Measurements from ENCODE around the gene GRAMD1A.

GRAMD1A gene

DNA sequence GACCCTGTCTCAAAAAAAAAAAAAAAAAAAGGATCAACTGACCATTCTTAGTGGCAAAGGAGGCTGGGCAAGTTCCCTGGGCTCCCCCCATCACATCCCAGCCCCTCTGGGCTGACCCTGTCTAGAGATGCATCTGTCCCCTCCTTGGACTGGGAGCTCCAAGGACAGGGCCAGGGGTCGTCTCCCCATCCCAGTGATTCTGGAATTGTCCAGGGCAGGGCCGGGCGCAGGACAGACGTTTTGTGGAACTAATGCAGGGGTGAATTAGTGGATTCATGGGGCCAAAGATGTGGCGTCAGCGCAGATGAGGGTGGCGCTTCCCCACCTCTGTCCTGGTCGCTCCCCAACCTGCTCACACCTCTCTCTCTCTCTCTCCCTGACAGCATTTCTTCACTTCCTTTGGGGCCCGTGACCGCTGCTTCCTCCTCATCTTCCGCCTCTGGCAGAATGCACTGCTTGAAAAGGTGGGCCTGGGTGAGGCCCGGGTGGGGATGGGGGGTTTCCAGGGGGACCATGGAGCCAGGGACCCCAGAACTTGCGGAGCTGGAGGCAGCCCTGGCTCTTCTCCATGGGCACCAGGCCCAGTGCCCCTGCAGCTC is 11.1 kb downstream of the GRAMD1A start:
- no peak for ATAC-seq

DNA sequence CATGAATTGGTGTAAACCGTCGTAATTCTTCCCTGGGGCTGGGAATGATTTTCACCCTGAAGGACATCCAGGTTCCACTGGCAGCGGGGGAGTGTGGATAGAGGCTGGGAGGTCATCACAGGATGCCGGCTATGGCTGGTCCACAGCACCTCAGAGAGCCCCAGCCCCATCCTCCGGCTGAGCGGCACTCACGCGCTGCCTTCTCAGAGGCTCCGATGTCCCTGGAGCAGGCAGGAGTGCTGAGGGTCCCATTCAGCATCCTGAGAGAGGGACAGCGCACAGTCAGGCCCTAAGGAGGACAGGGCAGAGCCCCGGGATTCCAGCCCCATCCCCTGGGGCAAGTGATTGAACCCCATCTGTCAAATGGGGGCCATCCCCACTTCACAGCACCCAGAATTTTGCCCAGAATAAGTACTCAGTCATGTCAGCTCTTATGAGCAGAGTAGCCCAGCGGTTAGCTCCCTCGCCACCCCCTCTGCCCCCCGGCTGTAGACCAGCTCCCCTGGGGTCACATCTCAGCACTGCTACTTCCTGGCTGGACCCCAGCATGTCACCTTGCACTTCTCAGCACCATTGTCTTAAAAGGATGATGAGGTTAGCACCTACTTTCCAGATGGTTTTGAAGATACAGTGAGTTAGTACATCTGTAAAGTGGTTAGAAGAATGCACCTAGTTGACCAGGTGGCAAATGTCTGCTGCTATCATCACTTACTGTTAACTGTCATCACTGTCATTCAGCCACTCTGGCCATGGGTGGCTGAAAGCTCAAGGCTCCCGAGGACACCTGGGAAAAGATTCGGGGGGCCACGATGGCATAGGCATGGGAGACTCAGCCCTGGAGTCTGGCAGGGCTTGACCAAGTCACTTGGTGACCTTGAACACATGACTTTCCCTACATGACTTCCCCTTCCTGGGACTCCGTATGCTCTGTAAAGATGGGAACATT is 11.9 kb downstream of the GRAMD1A start:
- no peak for ATAC-seq
- TF ChIP-seq TCF4 (CRISPR knock-in tag; IDR thresholded peaks at IDR 0.05; ENCODE audit: borderline replicate concordance), result no peak
- TF ChIP-seq ZFP3 (CRISPR knock-in tag; IDR thresholded peaks at IDR 0.05), result no peak
- TF ChIP-seq CSDC2 (CRISPR knock-in tag; IDR thresholded peaks at IDR 0.05), result no peak
- TF ChIP-seq RARB (CRISPR knock-in tag; IDR thresholded peaks at IDR 0.05), result no peak
- no peak for TF ChIP-seq ISL1 (CRISPR knock-in tag; IDR thresholded peaks at IDR 0.05)
- no peak for TF ChIP-seq PPARA (CRISPR knock-in tag; IDR thresholded peaks at IDR 0.05; ENCODE audit: borderline replicate concordance)
- no peak for TF ChIP-seq ZC3H10 (CRISPR knock-in tag; IDR thresholded peaks at IDR 0.05)

More for the DNA sequence above, 11.1 kb downstream of the GRAMD1A start:
- TF ChIP-seq, protein P1, sequence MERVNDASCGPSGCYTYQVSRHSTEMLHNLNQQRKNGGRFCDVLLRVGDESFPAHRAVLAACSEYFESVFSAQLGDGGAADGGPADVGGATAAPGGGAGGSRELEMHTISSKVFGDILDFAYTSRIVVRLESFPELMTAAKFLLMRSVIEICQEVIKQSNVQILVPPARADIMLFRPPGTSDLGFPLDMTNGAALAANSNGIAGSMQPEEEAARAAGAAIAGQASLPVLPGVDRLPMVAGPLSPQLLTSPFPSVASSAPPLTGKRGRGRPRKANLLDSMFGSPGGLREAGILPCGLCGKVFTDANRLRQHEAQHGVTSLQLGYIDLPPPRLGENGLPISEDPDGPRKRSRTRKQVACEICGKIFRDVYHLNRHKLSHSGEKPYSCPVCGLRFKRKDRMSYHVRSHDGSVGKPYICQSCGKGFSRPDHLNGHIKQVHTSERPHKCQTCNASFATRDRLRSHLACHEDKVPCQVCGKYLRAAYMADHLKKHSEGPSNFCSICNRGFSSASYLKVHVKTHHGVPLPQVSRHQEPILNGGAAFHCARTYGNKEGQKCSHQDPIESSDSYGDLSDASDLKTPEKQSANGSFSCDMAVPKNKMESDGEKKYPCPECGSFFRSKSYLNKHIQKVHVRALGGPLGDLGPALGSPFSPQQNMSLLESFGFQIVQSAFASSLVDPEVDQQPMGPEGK (CRISPR knock-in tag; IDR thresholded peaks at IDR 0.05; ENCODE audit: borderline replicate concordance), result no peak
- no peak for TF ChIP-seq ZNF8 (CRISPR knock-in tag; IDR thresholded peaks at IDR 0.05)
- TF ChIP-seq, protein P2, sequence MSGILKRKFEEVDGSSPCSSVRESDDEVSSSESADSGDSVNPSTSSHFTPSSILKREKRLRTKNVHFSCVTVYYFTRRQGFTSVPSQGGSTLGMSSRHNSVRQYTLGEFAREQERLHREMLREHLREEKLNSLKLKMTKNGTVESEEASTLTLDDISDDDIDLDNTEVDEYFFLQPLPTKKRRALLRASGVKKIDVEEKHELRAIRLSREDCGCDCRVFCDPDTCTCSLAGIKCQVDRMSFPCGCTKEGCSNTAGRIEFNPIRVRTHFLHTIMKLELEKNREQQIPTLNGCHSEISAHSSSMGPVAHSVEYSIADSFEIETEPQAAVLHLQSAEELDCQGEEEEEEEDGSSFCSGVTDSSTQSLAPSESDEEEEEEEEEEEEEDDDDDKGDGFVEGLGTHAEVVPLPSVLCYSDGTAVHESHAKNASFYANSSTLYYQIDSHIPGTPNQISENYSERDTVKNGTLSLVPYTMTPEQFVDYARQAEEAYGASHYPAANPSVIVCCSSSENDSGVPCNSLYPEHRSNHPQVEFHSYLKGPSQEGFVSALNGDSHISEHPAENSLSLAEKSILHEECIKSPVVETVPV (CRISPR knock-in tag; IDR thresholded peaks at IDR 0.05), result no peak
- TF ChIP-seq TCF4 (CRISPR knock-in tag; IDR thresholded peaks at IDR 0.05; ENCODE audit: borderline replicate concordance), result no peak
- TF ChIP-seq, protein P3, sequence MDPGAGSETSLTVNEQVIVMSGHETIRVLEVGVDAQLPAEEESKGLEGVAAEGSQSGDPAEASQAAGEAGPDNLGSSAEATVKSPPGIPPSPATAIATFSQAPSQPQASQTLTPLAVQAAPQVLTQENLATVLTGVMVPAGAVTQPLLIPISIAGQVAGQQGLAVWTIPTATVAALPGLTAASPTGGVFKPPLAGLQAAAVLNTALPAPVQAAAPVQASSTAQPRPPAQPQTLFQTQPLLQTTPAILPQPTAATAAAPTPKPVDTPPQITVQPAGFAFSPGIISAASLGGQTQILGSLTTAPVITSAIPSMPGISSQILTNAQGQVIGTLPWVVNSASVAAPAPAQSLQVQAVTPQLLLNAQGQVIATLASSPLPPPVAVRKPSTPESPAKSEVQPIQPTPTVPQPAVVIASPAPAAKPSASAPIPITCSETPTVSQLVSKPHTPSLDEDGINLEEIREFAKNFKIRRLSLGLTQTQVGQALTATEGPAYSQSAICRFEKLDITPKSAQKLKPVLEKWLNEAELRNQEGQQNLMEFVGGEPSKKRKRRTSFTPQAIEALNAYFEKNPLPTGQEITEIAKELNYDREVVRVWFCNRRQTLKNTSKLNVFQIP (CRISPR knock-in tag; IDR thresholded peaks at IDR 0.05; ENCODE audit: borderline replicate concordance, low read depth), result no peak
- TF ChIP-seq, protein P4, sequence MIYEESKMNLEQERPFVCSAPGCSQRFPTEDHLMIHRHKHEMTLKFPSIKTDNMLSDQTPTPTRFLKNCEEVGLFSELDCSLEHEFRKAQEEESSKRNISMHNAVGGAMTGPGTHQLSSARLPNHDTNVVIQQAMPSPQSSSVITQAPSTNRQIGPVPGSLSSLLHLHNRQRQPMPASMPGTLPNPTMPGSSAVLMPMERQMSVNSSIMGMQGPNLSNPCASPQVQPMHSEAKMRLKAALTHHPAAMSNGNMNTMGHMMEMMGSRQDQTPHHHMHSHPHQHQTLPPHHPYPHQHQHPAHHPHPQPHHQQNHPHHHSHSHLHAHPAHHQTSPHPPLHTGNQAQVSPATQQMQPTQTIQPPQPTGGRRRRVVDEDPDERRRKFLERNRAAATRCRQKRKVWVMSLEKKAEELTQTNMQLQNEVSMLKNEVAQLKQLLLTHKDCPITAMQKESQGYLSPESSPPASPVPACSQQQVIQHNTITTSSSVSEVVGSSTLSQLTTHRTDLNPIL (CRISPR knock-in tag; IDR thresholded peaks at IDR 0.05; ENCODE audit: low read depth), result no peak
- TF ChIP-seq ZNF565 (CRISPR knock-in tag; conservative IDR thresholded peaks at IDR 0.05; ENCODE audit: low read depth), result no peak
- no peak for TF ChIP-seq ARNTL (CRISPR knock-in tag; IDR thresholded peaks at IDR 0.05; ENCODE audit: borderline replicate concordance, low read depth)
- TF ChIP-seq ESRRG (CRISPR knock-in tag; IDR thresholded peaks at IDR 0.05), result no peak
- TF ChIP-seq ZC3H10 (CRISPR knock-in tag; IDR thresholded peaks at IDR 0.05), result no peak
- TF ChIP-seq PPARA (CRISPR knock-in tag; IDR thresholded peaks at IDR 0.05; ENCODE audit: borderline replicate concordance), result no peak
- TF ChIP-seq, protein P5, sequence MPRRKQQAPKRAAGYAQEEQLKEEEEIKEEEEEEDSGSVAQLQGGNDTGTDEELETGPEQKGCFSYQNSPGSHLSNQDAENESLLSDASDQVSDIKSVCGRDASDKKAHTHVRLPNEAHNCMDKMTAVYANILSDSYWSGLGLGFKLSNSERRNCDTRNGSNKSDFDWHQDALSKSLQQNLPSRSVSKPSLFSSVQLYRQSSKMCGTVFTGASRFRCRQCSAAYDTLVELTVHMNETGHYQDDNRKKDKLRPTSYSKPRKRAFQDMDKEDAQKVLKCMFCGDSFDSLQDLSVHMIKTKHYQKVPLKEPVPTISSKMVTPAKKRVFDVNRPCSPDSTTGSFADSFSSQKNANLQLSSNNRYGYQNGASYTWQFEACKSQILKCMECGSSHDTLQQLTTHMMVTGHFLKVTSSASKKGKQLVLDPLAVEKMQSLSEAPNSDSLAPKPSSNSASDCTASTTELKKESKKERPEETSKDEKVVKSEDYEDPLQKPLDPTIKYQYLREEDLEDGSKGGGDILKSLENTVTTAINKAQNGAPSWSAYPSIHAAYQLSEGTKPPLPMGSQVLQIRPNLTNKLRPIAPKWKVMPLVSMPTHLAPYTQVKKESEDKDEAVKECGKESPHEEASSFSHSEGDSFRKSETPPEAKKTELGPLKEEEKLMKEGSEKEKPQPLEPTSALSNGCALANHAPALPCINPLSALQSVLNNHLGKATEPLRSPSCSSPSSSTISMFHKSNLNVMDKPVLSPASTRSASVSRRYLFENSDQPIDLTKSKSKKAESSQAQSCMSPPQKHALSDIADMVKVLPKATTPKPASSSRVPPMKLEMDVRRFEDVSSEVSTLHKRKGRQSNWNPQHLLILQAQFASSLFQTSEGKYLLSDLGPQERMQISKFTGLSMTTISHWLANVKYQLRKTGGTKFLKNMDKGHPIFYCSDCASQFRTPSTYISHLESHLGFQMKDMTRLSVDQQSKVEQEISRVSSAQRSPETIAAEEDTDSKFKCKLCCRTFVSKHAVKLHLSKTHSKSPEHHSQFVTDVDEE (CRISPR knock-in tag; IDR thresholded peaks at IDR 0.05), result no peak
- no peak for TF ChIP-seq CSDC2 (CRISPR knock-in tag; IDR thresholded peaks at IDR 0.05)
- TF ChIP-seq BACH2 (CRISPR knock-in tag; IDR thresholded peaks at IDR 0.05; ENCODE audit: borderline replicate concordance), result no peak
- no peak for TF ChIP-seq GLIS3 (CRISPR knock-in tag; IDR thresholded peaks at IDR 0.05)
